ENCODE results near the gene CCNB1IP1.
"Not testable (repeated sequence)": the region's sequence is repeated elsewhere in the genome, so short reads cannot be mapped to it uniquely, and the experiment has no call there.

CCNB1IP1 gene

DNA sequence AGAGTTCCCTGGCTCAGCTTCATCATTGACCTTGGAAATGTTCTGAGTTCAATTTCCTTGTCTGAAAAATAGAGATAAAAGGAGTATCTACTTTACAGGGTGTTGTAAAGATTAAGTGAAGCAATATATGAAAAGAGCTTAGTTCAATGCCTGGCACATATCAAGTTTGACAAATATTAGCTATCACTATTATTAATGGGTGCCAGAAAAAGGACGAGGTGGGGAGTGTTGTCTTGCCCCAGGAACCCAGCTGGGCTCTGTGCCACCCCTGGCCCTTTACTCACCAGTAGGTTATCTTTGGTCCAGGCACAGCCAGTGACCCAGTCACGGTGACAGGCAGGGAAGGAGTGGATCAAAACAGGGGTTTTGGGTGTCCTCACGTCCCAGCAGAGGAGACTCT is 42.4 kb upstream of the CCNB1IP1 start:
- no peaks in the 10 kb centered on the region for H3K4me1 ChIP-seq (ENCODE audit: insufficient read depth, insufficient read length)
- no peak for DNase-seq (ENCODE audit: low read depth, low spot score)
- H3K27me3 ChIP-seq (ENCODE audit: insufficient read depth, insufficient read length) = no peaks in the 10 kb centered on the region
- no peak overlapping the region for H3K4me3 ChIP-seq (ENCODE audit: insufficient read length, low read depth)
- no peaks in the 10 kb centered on the region for H3K9me3 ChIP-seq (ENCODE audit: insufficient read depth, low read length)
- no peak overlapping the region for H3K9ac ChIP-seq (ENCODE audit: insufficient read length, low read depth)
- no peak for TF ChIP-seq SUZ12 (IDR thresholded peaks at IDR 0.05; ENCODE audit: extremely low read depth, insufficient read depth, insufficient read length)
- no peak for TF ChIP-seq ZNF274 (IDR thresholded peaks at IDR 0.05; ENCODE audit: low read depth, low read length)
- TF ChIP-seq YY1 (IDR thresholded peaks at IDR 0.05; ENCODE audit: insufficient read depth, insufficient read length) = no peak
- H3K36me3 ChIP-seq (ENCODE audit: insufficient read depth, insufficient read length, low read length) = peaks cover 86% of the 10 kb centered on the region

DNA sequence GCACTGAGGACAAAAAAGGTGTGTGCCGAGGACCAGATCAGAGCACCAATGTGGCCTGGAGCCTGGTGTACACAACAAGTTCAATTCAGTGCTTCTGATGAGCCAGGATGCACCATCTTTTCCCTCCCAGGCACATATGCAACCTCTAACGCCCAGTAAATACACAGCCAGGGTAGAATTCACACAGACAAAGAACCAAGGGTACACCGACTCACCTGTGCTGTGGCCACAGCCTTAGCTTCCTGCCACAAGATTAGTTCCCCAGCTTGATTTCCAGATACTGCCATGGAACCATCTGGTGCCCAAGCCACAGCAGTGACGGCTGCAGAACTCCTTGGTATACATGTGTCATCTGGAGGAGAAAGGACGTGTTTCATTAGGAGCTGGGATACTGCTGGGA is 39.7 kb upstream of the CCNB1IP1 start:
- Histone ChIP-seq H3K4me3 (ENCODE audit: insufficient read length, low read depth) (no peak overlapping the region), H3K9ac (ENCODE audit: insufficient read length, low read depth) (no peak overlapping the region), H3K9me3 (ENCODE audit: insufficient read depth, low read length) (no peaks in the 10 kb centered on the region), H3K36me3 (ENCODE audit: insufficient read depth, insufficient read length, low read length) (peaks cover 77% of the 10 kb centered on the region), H3K4me1 (ENCODE audit: insufficient read depth, insufficient read length) (no peaks in the 10 kb centered on the region), H3K27me3 (ENCODE audit: insufficient read depth, insufficient read length) (no peaks in the 10 kb centered on the region)
- TF ChIP-seq SUZ12 (IDR thresholded peaks at IDR 0.05; ENCODE audit: extremely low read depth, insufficient read depth, insufficient read length) = no peak
- no peak for DNase-seq (ENCODE audit: low read depth, low spot score)

DNA sequence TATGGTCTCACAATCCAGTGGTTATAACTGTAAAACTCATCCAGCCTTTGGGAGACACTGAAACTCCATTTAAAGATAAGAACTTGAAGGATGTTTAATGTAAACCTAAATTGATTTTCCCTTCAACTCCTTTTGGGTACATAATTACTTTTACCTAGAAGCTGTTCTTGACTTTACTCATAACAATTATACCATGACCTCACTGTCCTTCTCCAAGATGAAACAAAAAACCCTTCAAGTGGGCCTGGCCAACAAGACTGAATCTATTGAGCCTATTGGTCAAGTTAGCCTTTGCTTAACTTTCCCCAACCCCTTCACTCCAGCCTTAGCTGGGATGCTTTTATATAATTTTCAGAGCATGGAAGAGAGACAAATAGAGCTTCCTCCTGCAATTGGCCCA is 32.8 kb upstream of the CCNB1IP1 start:
- H3K9ac ChIP-seq (ENCODE audit: insufficient read length, low read depth) = no peak overlapping the region
- no peak for TF ChIP-seq YY1 (IDR thresholded peaks at IDR 0.05; ENCODE audit: insufficient read depth, insufficient read length)
- no peak for TF ChIP-seq SUZ12 (IDR thresholded peaks at IDR 0.05; ENCODE audit: extremely low read depth, insufficient read depth, insufficient read length)
- no peak for TF ChIP-seq ZNF274 (IDR thresholded peaks at IDR 0.05; ENCODE audit: low read depth, low read length)
- H3K36me3 ChIP-seq (ENCODE audit: insufficient read depth, insufficient read length, low read length) = peaks cover 55% of the 10 kb centered on the region
- no peaks in the 10 kb centered on the region for H3K4me1 ChIP-seq (ENCODE audit: insufficient read depth, insufficient read length)
- H3K9me3 ChIP-seq (ENCODE audit: insufficient read depth, low read length) = no peaks in the 10 kb centered on the region
- DNase-seq (ENCODE audit: low read depth, low spot score) = no peak
- no peak overlapping the region for H3K4me3 ChIP-seq (ENCODE audit: insufficient read length, low read depth)
- H3K27me3 ChIP-seq (ENCODE audit: insufficient read depth, insufficient read length) = no peaks in the 10 kb centered on the region

DNA sequence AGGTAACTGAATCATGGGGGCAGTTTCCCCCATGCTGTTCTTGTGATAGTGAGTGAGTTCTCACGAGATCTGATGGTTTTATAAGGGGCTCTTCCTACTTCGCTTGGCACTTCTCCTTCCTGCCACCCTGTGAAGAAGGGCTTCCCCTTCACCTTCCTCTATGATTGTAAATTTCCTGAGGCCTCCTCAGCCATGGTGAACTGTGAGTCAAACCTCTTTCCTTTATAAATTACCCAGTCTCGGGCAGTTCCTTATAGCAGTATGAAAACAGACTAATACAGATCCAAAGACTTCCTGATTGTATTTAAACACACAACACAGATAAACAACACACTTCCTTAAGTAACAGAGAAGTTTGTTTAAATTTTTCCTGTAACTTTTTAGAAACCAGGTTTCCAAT is 25.4 kb upstream of the CCNB1IP1 start:
- DNase-seq (ENCODE audit: low read depth, low spot score); H3K9ac ChIP-seq (ENCODE audit: insufficient read length, low read depth); H3K4me3 ChIP-seq (ENCODE audit: insufficient read length, low read depth); H3K27me3 ChIP-seq (ENCODE audit: insufficient read depth, insufficient read length); H3K4me1 ChIP-seq (ENCODE audit: insufficient read depth, insufficient read length); H3K9me3 ChIP-seq (ENCODE audit: insufficient read depth, low read length): not testable (repeated sequence)
- peaks cover 67% of the 10 kb centered on the region for H3K36me3 ChIP-seq (ENCODE audit: insufficient read depth, insufficient read length, low read length)

DNA sequence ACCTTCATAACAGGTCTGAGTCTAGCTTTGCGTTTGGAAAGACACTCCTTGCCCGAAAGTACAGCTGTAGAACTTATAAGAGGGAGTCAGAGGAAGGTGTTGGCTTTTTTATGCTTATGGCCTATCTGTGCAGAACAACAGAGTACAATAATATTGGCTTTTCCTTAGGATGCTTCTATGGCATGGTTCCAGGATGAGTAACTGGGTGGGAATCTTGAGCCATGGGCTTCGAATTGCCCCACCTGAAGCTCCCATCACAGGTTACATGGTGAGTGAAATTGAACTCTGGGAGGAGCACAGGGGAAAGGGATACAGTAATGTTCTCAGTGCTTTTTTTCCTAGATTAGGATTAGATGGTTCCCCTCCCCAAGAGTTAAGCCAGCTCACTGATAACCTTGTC is 23.3 kb upstream of the CCNB1IP1 start:
- no peak overlapping the region for H3K4me3 ChIP-seq (ENCODE audit: insufficient read length, low read depth)
- no peak overlapping the region for H3K9ac ChIP-seq (ENCODE audit: insufficient read length, low read depth)
- no peak for DNase-seq (ENCODE audit: low read depth, low spot score)
- TF ChIP-seq YY1 (IDR thresholded peaks at IDR 0.05; ENCODE audit: insufficient read depth, insufficient read length) = no peak
- no peak for TF ChIP-seq ZNF274 (IDR thresholded peaks at IDR 0.05; ENCODE audit: low read depth, low read length)
- TF ChIP-seq SUZ12 (IDR thresholded peaks at IDR 0.05; ENCODE audit: extremely low read depth, insufficient read depth, insufficient read length) = no peak
- no peaks in the 10 kb centered on the region for H3K4me1 ChIP-seq (ENCODE audit: insufficient read depth, insufficient read length)
- H3K27me3 ChIP-seq (ENCODE audit: insufficient read depth, insufficient read length) = no peaks in the 10 kb centered on the region
- no peaks in the 10 kb centered on the region for H3K9me3 ChIP-seq (ENCODE audit: insufficient read depth, low read length)
- H3K36me3 ChIP-seq (ENCODE audit: insufficient read depth, insufficient read length, low read length) = peaks cover 73% of the 10 kb centered on the region

DNA sequence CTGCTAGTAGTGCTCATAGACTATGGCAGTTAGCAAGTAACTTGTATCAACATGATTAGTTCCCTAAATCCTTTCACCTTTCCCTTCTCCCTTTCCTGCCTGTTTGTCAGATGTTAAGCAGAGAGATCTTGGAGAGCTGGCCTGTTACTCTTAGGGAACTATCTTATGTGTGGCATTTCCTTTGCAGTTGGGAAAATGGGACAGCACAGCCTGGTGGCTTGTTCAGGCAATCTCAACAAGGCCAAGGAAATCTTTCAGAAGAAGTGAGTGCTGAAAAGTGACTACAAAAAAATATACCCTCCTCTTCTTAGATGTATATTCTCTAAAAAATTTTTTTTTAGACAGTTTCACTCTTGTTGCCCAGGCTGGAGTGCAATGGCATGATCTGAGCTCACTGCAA is 17.8 kb upstream of the CCNB1IP1 start:
- Histone ChIP-seq H3K4me1 (ENCODE audit: insufficient read depth, insufficient read length) (no peaks in the 10 kb centered on the region), H3K9me3 (ENCODE audit: insufficient read depth, low read length) (no peaks in the 10 kb centered on the region), H3K36me3 (ENCODE audit: insufficient read depth, insufficient read length, low read length) (peaks cover 87% of the 10 kb centered on the region), H3K27me3 (ENCODE audit: insufficient read depth, insufficient read length) (no peaks in the 10 kb centered on the region), H3K9ac (ENCODE audit: insufficient read length, low read depth) (no peak overlapping the region), H3K4me3 (ENCODE audit: insufficient read length, low read depth) (no peak overlapping the region)
- DNase-seq (ENCODE audit: low read depth, low spot score) = no peak
- TF ChIP-seq YY1 (IDR thresholded peaks at IDR 0.05; ENCODE audit: insufficient read depth, insufficient read length) = no peak

DNA sequence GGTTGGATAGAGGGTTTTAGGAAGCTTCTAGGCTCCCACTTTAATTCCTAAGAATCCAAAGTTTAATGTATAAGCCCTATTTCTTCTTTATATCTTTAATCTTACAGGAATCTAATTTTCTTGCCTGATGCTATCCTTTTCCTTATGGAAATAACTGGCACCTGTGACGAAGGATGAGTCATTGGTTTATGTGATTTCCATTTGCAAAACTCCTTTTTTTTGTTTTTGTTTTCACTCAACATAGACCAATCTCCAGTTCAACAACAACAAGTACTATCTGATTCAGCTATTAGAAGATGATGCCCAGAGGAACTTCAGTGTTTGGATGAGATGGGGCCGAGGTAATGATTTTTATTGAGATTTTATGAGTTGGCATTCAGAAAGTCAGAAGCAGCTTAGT is 17.2 kb upstream of the CCNB1IP1 start:
- no peaks in the 10 kb centered on the region for H3K27me3 ChIP-seq (ENCODE audit: insufficient read depth, insufficient read length)
- no peak for DNase-seq (ENCODE audit: low read depth, low spot score)
- no peak for TF ChIP-seq ZNF274 (IDR thresholded peaks at IDR 0.05; ENCODE audit: low read depth, low read length)
- no peak for TF ChIP-seq SUZ12 (IDR thresholded peaks at IDR 0.05; ENCODE audit: extremely low read depth, insufficient read depth, insufficient read length)
- TF ChIP-seq YY1 (IDR thresholded peaks at IDR 0.05; ENCODE audit: insufficient read depth, insufficient read length) = no peak
- H3K9ac ChIP-seq (ENCODE audit: insufficient read length, low read depth) = no peak overlapping the region
- no peak overlapping the region for H3K4me3 ChIP-seq (ENCODE audit: insufficient read length, low read depth)
- no peaks in the 10 kb centered on the region for H3K9me3 ChIP-seq (ENCODE audit: insufficient read depth, low read length)
- H3K4me1 ChIP-seq (ENCODE audit: insufficient read depth, insufficient read length) = no peaks in the 10 kb centered on the region
- H3K36me3 ChIP-seq (ENCODE audit: insufficient read depth, insufficient read length, low read length) = peaks cover 87% of the 10 kb centered on the region

DNA sequence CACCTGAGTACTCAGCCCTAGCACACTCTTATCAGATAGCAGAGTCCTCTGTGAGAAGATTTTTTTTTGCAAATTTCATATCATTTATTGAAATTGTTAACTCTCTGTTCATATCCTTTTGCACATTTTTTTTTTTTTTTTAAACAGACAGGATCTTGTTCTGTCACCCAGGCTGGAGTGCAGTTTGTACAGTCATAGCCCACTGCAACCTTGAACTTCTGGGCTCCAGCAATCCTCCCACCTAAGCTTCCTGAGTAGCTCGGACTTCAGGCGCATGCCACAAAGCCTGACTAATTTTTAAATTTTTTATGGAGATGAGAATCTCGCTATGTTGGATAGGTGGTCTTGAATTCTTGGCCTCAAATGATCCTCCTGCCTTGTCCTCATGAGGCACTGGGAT is 14.7 kb upstream of the CCNB1IP1 start:
- Histone ChIP-seq H3K4me3 (ENCODE audit: insufficient read length, low read depth) (no peak overlapping the region), H3K4me1 (ENCODE audit: insufficient read depth, insufficient read length) (no peaks in the 10 kb centered on the region), H3K9ac (ENCODE audit: insufficient read length, low read depth) (no peak overlapping the region), H3K27me3 (ENCODE audit: insufficient read depth, insufficient read length) (no peaks in the 10 kb centered on the region), H3K36me3 (ENCODE audit: insufficient read depth, insufficient read length, low read length) (peaks cover 72% of the 10 kb centered on the region), H3K9me3 (ENCODE audit: insufficient read depth, low read length) (no peaks in the 10 kb centered on the region)
- no peak for DNase-seq (ENCODE audit: low read depth, low spot score)
- no peak for TF ChIP-seq ZNF274 (IDR thresholded peaks at IDR 0.05; ENCODE audit: low read depth, low read length)
- TF ChIP-seq SUZ12 (IDR thresholded peaks at IDR 0.05; ENCODE audit: extremely low read depth, insufficient read depth, insufficient read length) = no peak
- no peak for TF ChIP-seq YY1 (IDR thresholded peaks at IDR 0.05; ENCODE audit: insufficient read depth, insufficient read length)
